GM21515 (cell line): Measurements from ENCODE around the gene ERC1.
"Not testable (repeated sequence)": the region's sequence is repeated elsewhere in the genome, so short reads cannot be mapped to it uniquely, and the experiment has no call there.

Experiments used
- ATAC-seq: cut with Tn5 transposase; IDR thresholded peaks from one replicate; pipeline ENCODE4 v1.9.1; 2021; ENCODE audit not compliant: unreplicated experiment

Gene ERC1

GRCh38 chr12:981176-981828, 9.7 kb upstream of the ERC1 start:
- ATAC-seq: no peak

DNA sequence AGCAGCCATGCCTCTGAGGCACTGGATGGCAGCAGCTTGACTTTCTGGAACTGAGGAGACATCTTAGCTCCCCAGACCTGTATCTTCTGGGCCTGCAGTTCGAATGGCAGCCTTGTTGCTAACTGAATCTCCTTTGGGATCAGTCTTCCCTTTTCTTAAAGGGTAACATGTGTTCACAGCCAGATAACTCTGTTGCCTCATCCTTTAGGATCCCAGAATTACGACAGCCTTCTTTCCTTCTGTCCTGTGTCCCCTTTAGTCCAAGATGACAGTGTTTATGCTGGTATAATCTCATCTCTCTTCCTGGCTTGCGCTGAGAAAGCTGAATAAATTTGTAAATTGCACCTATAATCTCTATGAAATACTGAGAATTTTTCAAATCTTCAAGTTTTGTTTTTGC, 9.1 kb upstream of the ERC1 start:
- ATAC-seq: no peak

- ATAC-seq: no peak
Observed at GRCh38 chr12:988646-989045, 2.4 kb upstream of the ERC1 start.

DNA sequence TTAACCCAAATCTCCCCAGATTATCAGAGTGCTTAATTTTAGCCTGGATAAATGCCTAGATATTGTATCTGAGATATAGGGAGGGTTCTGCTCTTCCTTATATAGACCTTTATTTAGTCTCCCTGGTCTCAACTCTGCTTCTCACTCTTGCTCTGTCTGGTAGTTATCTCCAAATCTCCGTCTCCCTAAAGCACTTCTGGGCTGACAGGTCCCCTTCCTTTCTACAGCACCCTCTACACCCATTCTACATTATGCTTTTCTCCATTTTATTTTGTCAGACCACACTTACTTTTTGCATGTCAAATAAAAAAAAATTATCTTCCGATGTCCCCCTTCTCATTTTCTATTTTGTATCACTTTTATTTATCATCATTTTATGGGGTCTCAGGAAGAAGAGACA, 2.0 kb upstream of the ERC1 start:
- ATAC-seq: no peak

DNA sequence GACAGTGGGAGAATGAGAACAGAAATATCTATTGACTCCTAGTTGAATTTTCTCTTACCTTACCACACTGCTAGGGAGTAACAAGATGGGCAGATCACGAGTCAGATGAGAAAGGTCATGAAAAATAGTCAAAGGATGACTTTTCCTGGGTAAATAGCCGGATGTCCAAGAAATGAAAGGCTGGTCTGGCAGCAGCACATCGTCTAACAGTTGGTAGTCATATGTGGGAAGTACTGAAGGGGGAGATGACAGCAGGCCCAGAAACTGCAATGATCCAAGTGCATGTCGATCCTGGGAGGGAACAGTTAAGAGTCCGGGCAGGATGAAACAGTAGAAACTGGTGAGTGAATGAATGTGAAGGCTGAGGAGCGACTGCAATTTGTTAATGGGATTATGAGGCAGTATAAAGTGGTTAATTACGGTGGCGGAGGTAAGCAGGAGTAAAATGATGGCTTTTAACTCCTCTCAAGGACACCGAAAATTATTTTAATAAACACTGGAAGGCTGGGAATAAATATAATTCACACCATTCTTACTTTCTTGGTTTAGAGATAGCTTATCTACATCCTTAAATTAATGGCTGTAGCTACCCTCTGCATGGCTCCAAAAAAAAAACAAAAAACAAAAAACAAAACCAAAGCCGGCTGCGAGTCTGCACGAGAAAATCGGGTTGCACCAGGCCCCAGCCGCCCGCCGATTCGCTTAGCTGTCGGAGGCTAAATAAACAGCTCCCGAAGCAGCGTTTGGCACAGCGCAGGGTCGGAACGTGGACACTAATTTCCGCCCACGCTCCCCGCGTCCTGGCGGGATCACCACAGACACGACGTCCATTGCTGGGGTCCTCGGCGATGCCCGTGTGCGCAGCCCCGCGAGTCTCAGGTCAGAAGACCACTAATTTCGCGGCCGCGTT, 1.0 kb upstream of the ERC1 start:
- no peak for ATAC-seq

DNA sequence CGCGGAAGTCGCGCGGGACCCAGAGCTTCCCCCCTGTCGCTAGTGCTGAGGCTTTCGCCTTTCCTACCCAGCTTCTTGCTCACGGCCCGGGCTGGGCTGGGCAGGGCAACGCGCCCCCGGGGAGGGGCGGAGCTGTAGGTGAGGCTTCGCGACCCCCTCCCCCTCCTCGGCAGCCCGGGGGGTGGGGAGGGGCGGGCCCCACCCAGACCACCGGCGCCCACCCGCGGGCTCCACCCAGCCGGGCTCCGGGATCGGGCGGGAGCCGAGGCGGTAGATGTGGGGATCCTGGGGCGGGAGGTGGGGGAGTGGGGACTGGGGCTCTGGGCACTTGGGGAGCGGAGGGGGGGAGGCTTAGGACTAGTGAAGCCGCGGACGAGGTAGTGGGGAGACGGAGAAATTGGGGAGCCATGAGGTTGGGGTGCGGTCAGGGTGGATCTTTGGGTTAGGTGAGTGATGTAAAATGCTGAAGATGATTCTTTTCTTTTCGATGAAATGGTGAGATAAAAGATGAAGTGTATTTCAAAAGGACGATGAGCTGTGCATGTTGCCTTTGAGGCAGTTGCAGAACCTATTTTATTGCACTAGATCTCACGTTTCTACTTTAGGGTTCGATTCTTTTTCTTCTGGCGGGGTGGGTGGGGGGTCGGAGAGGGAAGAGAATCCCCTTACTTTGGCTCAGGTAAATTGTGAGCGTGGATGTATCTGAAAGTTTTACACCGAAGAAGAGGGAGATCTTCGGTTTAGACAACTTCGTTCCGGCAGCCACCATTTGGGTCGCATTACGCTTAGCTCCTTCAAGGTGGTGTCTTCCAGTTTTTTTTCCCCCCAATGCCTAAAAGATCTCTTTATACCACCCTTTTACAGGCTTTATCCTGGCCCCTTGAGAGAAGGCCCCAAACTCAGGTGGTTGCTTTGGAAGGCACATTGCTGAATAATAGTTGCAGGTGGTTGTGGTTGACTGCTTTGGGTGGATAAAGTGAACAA, 619 bp downstream of the ERC1 start:
- ATAC-seq: peak; percentile 23

DNA sequence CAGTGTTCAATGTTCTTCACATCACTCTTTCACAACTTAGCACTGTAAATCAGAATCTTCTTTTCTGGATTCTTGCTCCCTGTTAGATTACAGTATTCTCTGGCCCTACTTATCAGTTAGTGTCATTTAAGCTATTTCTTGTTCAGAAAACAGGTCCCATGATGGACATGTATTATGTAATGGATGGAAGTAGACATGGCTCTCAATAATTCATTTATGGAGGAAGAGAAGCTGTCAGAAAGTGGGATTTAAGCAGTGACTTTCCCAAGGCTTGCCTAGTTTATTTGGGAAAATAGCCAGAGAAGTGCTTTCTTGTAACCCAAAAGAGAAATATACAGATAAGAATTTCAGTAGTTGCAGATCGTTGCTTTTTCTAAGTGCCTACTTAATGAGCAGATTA, 1.6 kb downstream of the ERC1 start:
- no peak for ATAC-seq

GRCh38 chr12:996881-997280, 5.9 kb downstream of the ERC1 start:
- no peak for ATAC-seq

DNA sequence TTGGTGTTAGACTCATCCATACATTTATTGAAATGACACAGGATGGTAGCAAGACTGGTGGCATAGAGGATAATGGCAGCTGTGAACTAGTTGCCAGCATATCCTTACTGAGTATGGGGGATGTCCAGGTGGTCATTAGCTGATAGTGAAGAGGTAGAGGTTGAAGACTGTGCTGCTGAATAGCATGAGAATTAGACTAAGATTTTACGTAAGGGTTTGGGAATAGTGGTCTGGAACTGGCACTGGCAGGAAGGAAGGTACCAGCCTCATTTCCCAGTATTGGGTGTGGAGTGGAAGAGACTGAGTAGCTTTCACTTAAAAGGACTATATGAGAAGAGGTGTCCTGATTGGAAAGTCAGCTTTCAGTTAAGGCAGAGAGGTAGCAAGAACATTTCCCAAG, 6.5 kb downstream of the ERC1 start:
- no peak for ATAC-seq

- peak; percentile 63 for ATAC-seq
Observed at GRCh38 chr12:998020-998874, 7.2 kb downstream of the ERC1 start.

DNA sequence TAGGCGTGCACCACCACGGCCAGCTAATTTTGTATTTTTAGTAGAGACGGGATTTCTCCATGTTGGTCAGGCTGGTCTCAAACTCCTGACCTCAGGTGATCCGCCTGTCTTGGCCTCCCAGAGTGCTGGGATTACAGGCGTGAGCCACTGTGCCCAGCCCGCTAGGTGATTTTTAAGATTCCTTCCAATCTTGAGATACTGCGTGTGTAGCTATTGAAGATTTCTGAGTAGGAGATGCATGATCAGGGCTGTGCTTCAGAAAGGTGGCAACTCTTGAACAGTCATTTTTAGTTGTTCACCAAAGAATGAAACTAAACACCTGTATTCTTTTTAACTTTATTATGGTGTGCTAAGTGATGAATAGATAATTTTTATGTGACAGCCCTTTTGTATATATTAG, 8.7 kb downstream of the ERC1 start:
- not testable (repeated sequence) for ATAC-seq

DNA sequence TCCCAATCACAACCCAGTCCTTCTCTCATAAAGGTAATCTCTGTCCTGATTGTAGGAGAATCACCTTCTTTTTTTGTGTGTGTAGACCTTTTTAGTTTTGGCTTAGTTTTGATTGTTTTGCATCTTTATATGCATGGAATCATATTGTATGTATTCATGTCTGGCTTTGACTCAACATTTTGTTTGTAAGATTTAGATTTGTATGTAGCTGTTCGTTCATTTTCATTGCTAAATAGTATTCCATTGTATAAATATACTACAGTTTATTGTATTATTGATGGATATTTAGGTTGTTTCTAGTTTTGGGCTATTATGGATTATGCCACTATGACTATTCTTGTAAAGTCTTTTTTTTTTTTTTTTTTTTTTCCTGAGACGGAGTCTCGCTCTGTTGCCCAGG, 10.5 kb downstream of the ERC1 start:
- ATAC-seq: no peak

DNA sequence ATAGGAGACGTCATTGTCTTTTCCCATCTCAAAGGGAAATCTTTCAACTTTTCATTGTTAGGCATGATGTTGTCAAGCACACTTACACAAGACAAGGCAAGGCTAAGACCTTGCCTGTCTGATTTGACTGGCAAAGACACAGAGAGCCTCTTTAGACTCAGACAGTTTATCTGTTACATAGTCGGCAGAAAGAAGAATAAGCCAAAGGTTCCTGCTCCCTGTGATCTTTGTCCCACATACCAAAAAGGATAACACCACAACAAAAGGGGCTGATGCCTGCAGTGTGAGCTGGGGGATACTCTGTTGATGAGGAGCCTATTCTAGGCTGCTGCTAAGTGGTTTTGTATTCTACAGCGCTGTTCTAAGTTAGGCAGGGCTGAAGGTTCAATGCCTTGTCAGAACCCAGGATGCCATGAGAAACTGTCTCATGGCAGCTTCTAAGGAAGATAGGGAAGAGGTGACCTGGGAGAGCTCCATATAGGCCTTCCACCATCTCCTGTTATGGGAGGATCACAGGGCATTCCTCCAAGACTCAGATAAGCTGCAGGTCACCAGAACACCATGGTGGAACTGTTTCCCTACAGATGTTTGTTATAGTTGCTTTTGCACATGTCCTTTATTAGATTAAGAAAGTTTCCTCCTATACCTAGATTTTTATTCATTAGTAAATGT, 12.7 kb downstream of the ERC1 start:
- no peak for ATAC-seq

GRCh38 chr12:1006255-1006654, 15.2 kb downstream of the ERC1 start:
- no peak for ATAC-seq

GRCh38 chr12:1007276-1007675, 16.3 kb downstream of the ERC1 start:
- no peak for ATAC-seq

DNA sequence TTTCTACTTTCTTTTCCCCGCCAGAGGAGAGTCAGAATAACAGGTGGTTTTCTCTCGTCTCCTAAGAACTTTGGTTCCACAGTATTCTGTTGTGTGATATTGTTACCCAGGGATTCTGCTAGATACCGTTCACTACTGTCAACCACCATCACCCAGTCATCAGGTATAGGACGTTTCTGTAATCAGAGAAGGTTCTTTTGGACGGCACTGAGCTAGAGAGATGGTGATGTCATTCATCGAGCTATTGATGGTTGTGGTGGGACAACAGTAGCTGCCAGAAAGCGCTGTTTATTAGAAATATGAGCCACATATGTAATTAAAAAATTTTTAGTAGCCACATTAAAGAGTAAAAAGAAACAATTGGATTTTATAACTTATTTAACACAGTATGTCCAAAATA, 17.0 kb downstream of the ERC1 start:
- ATAC-seq: no peak

DNA sequence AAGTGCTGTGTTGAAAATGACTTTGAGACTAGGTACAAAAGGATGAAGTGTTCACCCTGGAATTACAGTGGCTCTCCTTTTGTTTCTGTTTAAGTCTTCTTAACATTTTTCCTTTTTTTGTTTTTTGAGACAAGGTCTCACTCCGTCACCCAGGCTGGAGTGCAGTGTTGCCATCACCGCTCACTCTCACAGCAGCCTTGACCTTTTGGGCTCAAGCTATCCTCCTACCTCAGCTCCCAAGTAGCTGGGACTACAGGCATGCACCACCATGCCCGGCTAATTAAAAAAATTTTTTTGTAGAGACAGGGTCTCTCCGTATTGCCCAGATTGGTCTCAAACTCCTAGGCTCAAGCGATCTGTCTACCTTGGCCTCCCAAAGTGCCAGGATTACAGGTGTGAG, 20.1 kb downstream of the ERC1 start:
- ATAC-seq: no peak

DNA sequence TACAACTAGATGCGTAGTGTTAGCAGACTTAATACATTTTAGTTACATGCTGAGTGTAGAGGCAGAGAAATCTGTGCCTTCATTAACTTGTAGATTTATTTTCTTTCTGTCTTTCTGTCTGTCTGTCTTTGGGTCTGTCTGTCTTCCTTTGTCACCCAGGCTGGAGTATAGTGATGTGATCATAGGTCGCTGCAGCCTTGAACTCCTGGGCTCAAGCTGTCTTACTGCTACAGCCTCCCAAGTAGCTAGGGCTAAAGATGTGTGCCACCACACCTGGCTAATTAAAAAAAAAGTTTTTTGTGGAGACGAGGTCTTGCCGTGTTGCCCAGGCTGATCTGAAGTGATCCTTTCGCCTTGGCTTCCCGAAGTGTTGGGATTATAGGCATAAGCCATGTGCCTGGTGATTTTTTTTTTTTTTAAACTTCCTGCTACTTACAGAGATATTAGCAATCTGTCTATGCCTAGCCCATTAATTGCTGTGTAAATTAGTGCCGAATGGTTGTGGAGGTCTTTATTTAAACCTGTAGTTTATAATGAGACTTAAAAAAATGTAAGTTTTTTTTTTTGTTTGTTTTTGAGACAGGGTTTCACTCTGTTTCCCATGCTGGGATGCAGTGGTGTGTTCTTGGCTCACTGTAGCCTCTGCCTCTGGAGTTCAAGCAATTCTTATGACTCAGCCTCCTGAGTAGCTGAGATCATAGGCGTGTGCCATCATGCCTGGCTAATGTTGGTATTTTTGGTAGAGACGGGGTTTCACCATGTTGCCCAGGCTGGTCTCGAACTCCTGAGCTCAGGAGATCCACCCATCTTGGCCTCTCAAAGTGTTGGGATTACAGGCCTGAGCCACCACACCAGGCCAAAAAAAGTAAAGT, 22.8 kb downstream of the ERC1 start:
- ATAC-seq: no peak

GRCh38 chr12:1019283-1019682, 28.3 kb downstream of the ERC1 start:
- no peak for ATAC-seq
